Ecto neural progenitor cell (in vitro differentiated cells): Measurements from ENCODE around the gene LRPPRC.
"Not testable (repeated sequence)": the region's sequence is repeated elsewhere in the genome, so short reads cannot be mapped to it uniquely, and the experiment has no call there.

ENCODE experiments used
- DNase-seq: peaks from one replicate; pipeline ENCODE4 v3.0.0-alpha.2; 2018; ENCODE audit warnings: low spot score

LRPPRC gene

DNA sequence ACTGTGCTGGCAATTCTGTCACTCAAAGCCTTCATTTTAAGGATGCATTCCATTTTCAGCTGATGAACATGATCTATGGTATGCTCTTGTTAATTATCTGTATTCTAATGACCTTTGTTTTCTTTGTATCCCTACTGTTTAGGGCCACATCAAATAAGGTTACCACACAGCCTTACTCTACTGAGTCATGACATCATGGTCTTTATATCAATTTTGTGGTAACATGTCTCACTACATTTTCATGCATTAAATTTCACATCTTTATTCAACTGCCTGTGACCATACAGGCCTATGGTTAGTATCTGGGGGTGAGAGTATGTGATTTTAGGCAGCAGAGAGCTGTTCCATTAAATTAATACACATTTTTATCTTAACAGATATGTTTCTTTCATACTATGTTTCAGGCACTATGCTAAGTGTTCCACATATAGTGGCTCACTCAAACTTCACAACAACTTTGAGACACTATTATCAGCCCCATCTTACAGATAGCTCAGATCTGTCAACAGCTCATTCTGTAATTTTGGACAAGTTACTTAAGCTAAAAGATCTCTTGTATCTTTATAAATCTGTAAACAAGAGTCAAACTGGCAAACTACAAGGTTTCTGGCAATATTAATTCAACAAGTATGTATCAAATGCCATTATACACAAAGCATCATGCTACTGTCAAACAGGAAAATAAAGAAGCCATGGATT is 18.0 kb downstream of the LRPPRC start:
- no peak for DNase-seq

DNA sequence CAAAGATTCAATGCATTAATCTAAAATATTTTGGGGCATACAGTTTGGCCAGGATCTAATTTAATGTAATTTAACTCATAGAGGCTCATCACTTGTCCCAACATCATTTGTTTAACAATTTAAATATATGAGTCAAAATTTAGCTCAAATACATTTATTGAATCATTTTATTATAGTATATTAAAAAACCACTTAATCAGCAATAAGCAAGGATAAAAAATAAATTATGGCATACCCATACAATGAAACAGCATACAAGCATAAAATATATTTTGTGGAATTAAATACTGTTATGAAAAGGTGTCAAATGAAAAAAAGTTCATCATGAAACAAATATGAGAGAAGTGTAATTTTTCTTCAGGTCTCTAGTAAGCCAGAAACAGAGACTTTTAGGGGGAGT is 34.9 kb downstream of the LRPPRC start:
- DNase-seq = no peak

DNA sequence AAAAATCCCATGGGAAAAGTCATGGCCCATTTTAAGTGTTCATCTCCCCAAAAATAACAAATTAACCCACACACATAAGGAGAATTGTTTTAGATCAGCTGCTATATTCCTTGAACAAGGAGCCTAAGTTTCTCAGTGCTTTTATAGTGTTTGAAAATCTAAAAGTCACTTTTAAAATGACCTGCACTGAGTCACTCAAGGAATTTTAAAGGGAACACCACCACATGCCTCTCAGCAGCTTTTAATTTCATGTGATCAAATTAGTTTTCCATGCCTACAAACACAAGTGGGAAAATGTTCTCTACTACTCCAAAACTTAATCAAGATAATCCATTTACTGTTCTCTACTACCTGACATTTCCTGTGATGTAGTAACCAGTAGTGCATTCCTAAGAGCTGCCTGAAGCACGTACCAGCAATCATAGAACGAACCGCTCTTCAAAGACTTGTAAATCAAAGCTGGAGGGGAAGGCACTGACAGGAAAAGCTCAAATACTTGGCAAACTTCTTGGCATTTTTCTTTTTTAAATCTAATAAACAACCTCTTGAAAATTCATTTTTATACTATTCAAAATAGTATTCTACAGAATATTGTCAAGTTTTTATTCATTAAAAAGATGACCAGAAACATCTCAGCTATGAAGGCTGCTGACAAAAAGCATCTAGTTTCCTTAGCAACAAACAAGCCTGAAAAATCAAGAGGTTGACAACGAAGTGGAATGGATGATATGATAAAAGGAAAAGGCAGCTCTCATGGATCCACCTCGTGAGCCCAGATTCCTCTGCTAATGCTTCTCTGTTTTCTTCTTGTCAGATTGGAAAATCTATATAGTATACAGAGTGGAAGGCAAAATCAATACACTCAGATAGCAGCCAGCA is 37.2 kb downstream of the LRPPRC start:
- DNase-seq = no peak

DNA sequence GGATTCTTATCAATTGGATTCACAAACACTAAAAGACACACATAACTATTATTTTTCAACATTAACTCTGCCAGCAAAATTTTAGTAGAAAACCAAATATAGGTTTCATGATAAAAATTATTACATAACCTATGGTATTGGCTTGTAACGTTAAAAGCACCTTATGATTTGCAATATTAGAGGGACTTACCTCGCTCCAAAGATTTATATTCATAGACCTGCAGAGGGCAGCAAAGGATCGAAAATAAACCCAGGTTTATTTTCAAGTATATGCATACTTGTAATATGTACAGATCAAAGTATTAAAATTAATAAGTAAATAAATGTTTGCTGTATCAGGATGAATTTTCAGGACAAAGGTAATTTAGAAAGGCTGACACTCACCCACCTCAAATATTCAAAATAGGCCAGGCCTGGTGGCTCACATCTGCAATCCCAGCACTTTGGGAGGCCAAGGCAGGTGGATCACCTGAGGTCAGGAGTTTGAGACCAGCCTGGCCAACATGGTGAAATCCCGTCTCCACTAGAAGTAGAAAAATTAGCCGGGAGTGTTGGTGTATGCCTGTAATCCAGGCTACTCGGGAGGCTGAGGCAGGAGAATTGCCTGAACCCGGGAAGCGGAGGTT is 45.3 kb downstream of the LRPPRC start:
- DNase-seq = no peak

DNA sequence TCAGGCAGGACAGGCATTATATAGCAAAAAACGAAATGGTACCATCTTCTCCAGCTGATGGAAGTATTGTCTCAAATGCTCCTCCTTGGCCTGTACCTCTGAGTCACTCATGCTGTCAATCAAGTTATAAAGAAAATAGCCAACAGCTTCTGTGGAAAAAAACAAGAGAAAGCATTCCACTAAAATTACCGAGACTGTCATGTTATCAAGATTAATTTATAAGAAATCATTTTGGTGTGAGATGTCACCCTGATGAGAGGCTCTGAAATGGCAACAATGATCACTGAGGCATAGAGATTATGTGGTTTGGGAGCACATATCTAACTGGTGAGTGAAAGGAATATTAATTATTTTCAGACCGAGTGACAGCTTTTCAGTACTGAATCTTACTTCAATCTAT is 47.4 kb downstream of the LRPPRC start:
- DNase-seq = no peak

DNA sequence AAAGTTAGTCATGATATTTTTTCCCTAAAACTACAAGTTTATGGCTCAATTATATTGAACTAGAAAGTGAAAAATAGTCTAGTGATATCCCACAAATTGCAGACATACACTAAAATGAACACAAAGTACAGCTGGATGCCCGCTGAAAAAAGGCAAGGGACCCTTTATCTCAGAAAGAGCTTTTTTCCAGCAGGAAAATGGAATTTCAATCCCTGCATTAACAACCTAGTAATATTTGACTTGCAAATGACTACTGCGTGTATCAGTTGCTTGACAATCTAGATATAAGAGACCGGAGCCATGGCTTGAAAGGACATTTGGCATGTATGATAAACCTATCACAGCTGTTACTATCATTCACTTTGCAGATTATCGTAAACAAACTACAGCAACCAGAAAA is 49.1 kb downstream of the LRPPRC start:
- DNase-seq = no peak

DNA sequence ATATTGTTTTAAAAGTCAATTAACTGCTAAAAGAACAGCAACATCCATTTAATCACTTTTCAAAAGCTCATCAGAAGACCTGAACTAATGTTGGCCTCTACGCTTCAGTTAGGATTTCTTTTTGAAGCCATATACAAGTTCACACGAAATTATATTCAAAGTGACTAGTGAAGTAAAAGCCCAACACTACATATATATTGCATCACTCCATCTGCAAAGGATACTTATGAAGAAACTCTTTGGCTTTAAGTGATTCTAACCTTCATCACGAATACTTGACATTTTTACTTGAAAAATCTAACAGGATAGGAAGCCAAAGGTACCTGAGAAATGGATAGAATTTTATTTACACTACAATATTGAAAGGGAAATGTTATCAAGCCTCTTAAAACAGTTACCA is 50.4 kb downstream of the LRPPRC start:
- DNase-seq = no peak

DNA sequence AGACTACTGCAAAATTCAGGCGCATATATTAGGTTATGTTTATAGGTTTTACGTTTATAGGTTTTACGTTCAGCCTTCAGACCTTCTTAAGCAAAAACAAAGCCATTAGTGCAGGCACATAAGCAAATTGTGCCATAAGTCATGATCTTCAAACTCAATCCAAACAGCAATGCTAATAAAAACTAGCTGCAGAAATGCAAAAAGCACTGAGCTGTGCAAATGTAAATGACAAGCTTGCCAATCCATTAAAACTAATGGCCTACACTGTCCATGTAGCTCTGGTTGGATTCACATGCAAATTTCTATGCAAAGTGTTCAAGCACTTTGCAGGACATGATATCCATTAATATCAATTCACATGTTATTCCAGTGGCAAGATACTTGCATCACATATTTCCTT is 50.9 kb downstream of the LRPPRC start:
- no peak for DNase-seq

DNA sequence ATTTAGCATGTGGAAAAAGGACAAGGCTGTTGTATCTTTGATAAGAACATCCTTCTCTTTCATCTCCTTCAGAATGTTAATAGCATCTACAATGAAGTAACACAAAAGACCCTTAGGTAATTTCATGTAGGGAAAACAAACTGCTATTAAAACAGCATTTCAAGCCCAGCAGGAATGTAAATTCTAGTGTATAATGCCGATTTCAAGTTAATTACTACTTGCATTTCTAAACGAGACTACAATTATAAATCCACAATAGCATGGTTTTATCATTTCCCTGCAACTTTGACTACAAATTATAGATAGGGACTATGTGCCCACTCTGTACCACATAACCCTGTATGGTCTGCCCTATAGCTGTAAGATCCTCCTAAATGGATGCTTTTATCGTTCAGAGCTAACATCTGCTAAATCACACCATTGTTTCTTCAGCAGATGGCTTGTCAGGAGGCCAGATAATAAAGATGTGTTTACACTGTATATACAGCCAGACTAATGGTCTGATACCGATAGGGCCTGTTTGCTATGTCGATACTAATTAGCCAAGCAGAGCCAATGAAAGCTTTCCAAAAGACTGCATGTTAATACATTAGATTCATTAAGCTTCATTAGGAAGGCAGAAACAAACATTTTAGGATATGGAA is 51.9 kb downstream of the LRPPRC start:
- DNase-seq = no peak

DNA sequence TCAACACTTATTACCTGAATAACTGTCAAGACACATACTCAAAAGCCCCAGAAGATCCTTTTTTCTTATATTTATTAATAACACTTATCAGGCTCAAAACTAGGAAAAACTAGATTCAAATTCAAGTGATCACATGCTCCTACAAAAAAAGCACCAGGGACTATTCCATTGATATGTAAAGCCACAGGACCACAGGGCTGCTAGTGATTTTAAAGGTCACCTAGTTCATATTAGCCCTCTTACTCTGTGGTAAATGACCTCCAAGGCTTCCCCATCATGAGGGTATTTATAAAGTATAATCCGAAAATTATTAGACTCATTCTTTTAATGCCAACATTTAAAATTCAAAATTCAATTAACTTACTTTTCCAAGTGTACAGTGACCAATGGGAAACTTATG is 52.5 kb downstream of the LRPPRC start:
- no peak for DNase-seq

DNA sequence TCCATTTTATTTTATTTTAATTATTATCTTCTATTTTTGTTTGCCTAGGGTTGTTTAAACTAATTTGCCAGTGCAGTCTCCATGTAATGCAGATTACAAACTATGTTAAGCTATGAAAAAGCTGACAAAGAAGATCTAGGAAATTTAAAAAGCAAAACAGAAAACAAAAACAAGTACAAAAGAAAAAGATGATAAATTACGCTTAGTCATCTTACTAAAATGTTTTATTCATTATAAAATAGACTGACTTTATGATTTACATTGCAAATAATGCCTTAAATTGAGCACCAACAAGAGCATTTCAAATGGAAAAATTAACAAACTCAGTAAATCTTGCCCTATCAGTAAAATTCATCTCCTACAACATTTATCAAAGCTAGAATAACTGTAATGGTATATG is 52.9 kb downstream of the LRPPRC start:
- no peak for DNase-seq

DNA sequence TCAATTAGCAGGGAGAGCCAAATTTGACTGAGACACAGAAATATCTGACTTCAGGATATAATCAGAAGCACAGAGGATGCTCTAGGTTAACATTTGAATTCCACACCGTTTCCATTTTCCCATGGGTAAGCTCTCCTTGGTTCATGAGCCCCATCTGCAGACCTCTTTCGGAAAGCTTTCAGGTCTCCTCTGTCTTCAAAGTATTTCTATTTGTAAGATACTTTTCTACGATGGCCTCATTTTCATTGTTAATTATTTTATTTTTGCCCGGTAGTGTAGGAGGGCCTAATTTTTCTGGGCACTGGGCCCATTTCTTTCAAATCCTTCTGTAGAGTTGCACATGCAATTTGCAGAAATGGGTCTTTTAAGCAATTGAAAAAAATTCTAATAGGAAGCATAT is 53.8 kb downstream of the LRPPRC start:
- no peak for DNase-seq

DNA sequence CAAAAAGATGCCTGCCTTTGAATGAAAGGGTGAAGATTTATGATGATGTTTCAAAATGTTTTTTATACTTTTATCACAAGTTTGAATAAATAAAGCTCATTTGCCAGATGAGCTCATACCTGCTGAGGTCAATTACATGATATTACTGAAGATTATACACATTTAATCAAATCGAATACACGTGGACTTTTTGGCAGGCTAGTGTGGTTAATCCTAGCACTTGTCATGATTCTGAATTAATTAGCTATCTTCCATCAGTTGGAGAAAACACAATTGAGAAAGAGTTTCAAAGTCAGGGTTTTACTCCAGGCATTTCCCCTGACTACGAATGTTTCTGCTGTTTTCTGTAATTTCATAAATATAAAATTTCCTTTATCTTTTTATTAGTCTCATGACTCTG is 54.4 kb downstream of the LRPPRC start:
- DNase-seq = no peak

DNA sequence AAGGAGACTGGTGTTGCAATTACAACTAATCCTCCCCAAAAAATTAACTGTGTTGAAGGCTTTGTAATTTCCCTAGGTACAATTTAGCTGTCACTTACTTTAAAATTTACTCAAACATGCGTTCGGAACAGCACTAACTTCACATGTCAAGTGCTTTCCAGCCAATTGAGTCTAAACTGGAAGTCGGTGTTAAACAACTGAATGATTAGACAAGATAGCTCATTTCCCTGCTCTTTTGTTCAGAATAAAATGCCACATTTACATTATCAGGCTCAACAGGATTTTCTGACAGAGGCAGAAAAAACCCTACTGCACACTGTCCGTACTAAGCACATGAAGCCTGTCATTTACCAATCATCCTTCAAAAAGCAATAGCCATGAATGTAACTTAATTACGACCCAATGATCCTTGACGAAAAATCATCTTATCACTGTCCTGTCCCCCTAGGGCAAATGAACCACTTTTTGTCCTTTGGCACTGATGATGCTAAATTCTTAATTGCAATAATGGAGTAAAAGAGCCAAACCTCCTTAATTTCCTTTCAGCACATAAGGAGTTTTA is 56.0 kb downstream of the LRPPRC start:
- no peak for DNase-seq

DNA sequence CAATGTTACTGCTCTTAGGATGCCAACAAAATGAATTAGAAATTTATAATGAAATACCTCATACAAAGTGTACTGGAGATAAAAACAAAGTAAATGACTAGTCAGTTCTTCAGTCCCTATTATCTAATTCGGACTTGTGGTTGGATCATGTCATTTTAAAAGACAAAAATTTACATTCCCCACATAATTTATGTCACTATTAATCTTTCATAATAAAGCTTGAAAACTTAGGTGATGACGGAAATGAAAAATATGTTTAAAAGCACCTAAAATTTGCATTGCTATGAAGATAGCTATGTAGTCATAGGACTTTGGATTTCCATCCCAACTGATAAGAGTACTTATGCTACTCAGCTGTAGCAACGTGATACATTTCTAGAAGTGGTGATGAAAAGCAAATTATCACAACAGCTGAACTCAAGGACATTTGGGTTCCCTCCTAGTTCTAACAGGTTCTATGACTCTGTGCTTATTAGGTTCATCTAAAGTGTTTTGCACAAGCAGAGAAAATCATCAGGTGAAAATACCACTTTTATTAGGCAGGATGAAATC is 58.4 kb downstream of the LRPPRC start:
- DNase-seq = no peak

DNA sequence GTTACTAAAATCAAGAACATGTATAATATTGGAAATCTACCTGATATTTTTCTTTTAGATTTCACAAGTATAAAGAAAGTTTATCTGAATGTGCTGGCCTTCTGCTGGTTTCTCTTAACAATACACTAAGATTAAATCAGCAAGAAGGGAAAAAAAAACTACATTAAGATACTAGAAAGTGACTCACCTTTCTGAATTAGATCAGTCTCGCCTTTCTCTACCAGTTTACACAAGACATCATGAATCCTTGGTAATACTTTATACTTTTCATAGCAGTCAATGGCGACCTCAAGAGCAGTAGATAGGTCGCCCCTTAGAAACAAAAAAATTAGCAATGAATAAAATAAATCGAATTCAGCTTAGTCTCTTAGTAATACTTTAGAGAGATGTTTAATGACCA is 61.2 kb downstream of the LRPPRC start:
- no peak for DNase-seq

DNA sequence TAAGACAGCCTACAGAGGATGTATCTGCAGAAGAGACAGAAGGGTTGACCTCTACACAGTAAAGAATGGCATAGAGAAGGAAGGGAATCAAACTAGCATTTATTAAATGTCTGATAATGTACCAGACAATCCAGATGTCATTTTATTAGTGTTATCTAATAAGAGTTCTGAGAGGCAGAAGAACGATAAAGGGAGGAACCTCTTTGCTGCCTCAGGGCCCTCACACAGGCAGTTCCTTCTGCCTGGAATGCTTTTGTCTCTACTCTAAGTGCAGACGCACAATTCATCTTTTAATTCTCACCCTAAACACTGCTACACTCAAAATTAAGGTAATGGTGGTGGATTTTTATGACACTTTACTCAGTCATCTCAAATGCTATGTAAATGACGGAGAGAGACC is 64.5 kb downstream of the LRPPRC start:
- no peak for DNase-seq

DNA sequence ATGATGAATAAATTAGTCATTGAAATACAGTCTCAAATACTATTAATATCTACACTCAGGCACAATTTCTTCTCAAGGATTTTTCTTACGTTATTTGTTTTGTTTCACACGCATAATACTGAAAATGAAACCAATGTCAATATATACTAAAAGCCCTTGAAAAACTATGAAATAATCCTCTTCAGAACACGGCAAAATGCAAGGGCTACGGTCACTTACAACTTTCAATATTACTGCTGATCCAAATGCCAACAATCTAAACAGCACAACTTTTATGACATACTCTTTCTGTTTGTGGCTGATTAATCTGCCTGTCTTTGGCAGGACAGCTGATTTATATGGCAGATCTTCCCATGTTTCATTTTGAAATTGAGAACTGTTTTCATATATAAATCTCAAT is 68.3 kb downstream of the LRPPRC start:
- DNase-seq = no peak

DNA sequence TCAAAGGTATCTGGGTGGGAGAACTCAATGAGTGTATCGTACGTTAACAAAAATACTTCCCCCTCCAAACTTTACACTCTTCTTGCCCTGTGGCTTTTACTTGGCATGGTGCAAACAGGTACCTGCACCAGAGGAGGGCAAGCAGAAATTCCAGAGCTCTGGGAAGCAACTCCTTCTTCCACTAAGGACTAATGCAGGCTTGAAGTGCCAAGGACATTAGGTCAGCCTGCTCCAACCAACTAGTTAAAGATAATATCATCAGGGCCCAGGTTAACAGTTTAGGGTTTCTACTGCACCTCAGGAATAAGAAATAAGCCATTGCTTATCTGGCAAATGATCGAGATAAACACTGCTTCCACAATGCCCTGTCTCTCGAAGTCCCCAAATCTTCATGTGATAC is 70.4 kb downstream of the LRPPRC start:
- no peak for DNase-seq

DNA sequence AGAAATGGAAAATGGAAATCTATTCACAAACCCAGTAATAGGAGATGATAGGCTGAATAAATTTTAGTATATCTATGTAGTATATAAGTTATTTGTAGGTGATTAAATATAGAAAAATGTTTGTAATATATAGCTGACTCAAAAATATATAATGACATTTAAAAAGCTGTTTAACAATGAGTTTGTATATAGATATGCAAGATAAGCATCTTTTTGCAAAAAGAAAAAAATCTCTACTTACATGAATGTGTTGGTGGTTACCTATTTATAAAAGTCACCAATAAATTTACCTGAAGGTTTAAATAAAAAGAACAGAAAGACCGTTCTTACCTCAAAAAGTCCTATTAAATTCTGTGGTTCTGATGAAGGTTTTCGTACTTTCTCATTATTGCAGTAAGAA is 71.3 kb downstream of the LRPPRC start:
- no peak for DNase-seq

DNA sequence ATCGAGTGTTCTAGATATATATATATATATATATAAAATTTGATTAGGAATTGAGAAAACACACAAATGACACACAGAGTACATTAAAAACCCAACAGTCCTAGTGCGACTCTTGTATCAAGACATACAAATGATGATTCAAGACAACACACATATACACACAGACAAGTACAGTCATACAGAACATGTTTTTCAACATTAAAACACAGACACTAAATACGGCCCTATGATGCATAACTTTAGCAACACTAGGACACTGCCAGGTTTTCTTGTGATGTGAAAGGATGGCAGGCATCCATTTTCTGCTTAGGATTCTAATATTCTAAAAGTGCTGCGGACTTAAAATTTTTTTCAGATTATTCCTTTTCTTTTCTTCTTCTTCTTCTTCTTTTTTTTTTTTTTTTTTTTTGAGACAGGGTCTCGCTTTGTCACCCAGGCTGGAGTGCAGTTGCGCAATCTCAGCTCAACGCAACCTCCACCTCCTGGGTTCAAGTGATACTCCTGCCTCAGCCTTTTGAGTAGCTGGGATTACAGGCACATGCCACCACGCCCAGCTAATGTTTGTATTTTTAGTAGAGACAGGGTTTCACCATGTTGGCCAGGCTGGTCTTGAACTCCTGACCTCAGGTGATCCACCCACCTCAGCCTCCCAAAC is 84.5 kb downstream of the LRPPRC start:
- not testable (repeated sequence) for DNase-seq
